ENCODE measurements around the gene INPP5A.
"Not testable (repeated sequence)": the region's sequence is repeated elsewhere in the genome, so short reads cannot be mapped to it uniquely, and the experiment has no call there.

Gene INPP5A

GRCh38 chr10:132811891-132812481 lies 274.4 kb downstream of the INPP5A start:
- FAIRE-seq = no peak

- FAIRE-seq = no peak
These were observed 274.9 kb downstream of the INPP5A start for GRCh38 chr10:132812520-132812919.

- FAIRE-seq = no peak
These were observed 275.4 kb downstream of the INPP5A start for GRCh38 chr10:132813001-132813401.

GRCh38 chr10:132813560-132814468 lies 276.2 kb downstream of the INPP5A start:
- no peak for FAIRE-seq

DNA sequence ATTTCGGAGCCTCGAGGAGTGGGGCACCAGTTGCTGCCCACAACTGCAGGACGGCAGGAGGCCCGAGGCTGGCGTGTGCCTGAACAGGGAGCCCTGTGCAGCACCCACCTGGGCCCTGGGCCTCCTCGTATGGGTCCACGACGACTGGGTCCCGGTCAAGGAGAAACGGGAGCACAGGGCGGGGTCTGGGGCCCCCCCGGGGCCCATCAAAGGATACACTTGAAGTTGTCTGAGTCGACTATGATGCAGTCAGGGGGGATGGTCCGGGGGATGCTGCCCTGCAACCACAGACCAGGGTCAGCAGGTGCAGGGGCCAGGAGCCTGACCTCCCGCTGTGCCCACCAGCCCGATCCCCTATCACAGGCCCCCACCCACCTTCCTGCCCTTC lies 276.9 kb downstream of the INPP5A start:
- FAIRE-seq = no peak

DNA sequence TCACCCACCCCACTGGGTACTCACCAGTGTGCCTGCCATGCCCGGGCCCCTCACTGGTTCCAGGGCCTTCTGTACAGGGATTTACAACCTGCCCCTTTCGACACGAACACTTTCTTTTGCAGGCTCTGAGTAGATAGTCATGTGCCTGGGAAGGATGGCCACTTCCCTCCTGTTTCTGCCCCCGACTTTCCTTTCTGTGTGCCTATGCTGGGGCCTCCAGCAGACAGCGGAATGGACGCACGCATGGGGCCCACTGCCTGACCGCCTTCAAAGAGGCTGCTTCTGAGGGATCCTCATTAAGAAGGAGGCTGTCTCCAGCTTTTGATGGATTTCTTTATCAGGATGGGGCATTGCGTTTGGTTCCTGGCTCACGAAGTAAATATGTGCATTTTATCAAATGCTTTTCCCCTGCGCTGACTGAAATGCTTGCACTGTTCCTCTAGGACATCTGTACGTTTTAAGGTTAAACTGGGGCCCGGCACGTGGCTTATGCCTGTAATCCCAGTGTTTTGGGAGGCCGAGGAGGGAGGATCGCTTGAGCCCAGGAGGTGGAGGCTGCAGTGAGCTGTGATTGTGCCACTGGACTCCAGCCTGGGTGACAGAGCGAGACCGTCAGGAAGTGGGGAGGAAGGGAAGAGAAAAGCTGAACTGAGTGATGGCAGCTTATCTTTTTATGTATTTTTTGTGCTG lies 277.7 kb downstream of the INPP5A start:
- FAIRE-seq = no peak

- FAIRE-seq = no peak
These were observed 279.1 kb downstream of the INPP5A start for GRCh38 chr10:132816718-132817117.

- FAIRE-seq = no peak
These were observed 280.2 kb downstream of the INPP5A start for GRCh38 chr10:132817701-132818211.

DNA sequence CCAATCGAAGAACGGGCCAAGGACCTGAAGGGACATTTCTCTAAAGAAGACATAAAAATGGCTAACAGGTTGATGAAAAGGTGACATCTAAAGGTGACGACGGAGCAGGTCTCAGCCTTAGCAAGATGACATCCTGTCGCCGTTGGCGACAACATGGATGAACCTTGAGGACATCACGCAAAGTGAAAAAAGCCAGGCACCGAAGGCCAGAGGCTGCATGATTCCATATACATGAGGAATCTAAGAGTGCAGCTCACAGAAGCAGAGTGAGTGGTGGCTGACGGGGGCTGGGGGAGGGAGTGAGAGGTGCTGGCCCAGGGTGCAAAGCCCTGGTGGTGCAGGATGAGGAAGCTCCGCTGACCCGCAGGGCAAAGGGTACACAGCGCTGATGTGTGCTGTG lies 282.5 kb downstream of the INPP5A start:
- FAIRE-seq = no peak

DNA sequence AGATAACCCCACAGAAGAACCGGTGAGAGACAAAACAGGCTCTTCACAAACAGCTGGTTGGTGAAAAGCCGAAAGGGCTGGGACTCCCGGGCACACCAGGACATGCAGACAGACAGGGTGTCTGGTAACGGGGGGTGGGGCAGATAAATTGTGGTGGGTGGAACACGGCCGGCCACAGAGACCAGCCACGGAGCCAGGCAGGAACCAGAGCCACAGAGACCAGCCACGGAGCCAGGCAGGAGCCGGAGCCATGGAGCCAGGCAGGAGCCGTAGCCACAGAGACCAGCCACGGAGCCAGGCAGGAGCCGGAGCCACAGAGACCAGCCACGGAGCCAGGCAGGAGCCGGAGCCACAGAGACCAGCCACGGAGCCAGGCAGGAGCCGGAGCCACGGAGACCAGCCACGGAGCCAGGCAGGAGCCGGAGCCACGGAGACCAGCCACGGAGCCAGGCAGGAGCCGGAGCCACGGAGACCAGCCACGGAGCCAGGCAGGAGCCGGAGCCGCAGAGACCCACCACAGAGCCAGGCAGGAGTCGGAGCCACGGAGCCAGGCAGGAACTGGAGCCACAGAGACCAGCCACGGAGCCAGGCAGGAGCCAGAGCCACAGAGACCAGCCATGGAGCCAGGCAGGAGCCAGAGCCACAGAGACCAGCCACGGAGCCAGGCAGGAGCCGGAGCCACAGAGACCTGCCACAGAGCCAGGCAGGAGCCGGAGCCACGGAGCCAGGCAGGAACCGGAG lies 288.4 kb downstream of the INPP5A start:
- FAIRE-seq = not testable (repeated sequence)

DNA sequence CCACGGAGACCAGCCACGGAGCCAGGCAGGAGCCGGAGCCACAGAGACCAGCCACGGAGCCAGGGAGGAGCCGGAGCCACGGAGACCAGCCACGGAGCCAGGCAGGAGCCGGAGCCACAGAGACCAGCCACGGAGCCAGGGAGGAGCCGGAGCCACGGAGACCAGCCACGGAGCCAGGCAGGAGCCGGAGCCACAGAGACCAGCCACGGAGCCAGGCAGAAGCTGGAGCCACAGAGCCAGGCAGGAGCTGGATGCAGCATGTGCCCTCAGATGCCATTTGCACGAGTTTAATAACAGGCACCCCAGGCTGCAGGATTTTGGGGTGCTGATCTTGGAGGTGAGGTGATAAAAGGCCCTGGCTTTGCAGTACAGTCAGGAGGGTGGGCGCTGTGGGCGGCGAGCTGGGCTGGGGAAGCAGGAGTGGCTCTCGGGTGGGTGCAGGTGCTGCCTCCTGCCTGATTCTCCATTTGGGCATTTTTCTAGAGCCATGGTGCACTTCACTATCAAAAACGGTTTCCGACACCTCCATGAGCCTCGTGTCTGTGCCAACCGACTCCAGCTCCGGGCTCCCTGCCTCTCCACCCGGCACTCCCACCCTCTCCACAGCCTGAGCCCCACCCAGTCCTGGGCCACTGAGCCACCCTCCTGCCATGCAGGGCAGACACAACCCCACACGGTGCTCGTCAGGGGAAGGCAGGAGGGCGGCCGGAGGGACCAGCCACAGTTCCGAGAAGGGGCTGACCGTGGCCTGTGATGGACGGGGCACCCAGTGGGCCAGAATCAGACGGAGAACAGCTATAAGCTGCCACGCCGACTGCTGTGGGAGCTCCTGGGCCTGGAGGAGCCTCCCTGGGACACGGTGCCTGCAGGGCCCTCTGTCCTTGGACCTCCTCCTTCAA lies 289.2 kb downstream of the INPP5A start:
- FAIRE-seq = no peak

DNA sequence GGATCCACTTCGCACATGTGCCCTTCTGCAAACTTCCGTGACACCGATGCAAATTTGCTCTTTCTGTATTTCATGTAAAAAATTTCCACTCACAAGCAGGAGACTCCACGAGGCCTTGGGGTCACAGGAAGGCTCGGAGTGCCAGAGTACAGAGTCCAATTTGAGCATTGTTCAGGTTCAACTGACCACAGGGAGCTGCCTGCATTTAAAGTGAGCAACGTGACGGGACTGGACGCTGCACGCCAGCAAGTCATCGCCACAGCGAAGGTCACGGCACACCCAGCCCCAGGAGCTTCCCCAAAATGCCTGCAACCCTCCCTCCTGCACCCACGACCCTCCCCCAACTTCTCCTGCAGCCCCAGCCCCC lies 289.8 kb downstream of the INPP5A start:
- no peak for FAIRE-seq

DNA sequence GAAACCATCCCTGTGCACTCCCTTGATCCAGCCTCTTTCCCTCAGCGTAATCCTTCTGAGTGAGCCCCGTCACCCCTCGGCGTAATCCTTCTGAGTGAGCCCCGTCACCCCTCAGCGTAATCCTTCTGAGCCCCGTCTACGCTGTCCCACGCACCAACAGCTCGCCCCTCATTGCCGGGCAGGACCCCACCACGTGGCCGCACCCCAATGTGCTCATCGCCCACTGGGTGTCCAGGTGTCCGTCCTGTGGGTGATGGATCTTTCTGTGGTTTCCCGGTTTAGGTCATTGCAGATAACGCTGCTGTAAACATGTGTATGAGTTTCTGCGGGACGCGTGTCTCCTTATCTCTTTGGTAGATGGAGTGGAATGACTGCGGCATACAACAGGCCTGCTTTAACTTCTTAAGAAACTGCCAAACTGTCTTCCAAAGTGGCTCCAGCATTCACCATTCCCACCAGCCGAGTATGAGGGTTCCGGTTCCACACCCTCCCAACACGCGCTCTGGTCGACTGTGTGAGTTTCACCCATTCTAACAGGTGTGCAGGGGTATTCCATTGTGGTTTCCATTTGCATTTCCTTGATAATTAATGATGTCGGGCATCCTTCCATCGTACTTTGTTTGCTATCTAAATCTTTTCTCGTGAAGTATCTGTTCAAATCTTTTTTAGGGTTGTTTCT lies 290.4 kb downstream of the INPP5A start:
- FAIRE-seq = no peak

DNA sequence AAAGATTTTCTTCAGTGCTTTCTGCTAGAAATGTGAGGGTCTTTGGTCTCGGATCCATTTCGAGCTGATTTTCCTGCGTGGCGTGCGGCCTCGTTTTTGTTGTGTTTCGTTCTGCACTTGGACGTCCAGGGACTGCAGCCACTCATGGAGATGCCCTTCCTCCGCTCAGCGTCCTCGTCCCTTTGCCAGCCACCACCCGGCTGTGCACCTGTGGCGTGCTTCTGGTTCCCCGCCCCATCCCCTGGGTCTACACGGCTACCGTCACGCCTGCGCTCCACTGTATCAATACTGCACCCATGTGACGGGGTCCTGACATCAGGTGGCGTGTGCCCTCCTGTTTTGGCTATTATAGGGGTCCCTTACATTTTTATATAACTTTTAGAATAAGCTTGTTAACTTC lies 291.1 kb downstream of the INPP5A start:
- no peak for FAIRE-seq

DNA sequence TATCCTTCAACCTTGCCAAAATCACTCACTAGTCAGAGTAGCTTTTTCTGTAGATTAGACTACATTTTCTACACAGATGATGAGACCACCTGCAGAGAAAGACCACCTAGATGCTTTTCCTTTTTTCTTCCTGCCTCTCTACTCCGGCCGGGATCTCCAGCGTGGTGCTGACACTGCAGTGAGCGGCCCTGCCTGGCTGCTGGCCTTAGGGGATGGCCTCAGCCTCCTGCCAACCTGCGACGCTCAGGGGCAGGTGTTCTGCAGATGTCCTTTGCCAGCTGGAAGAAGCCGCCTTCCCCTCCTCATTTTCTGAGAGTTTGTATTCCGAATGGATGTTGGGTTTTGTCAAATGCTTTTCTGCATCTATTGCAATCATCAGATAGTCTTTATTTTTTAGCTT lies 291.8 kb downstream of the INPP5A start:
- no peak for FAIRE-seq

DNA sequence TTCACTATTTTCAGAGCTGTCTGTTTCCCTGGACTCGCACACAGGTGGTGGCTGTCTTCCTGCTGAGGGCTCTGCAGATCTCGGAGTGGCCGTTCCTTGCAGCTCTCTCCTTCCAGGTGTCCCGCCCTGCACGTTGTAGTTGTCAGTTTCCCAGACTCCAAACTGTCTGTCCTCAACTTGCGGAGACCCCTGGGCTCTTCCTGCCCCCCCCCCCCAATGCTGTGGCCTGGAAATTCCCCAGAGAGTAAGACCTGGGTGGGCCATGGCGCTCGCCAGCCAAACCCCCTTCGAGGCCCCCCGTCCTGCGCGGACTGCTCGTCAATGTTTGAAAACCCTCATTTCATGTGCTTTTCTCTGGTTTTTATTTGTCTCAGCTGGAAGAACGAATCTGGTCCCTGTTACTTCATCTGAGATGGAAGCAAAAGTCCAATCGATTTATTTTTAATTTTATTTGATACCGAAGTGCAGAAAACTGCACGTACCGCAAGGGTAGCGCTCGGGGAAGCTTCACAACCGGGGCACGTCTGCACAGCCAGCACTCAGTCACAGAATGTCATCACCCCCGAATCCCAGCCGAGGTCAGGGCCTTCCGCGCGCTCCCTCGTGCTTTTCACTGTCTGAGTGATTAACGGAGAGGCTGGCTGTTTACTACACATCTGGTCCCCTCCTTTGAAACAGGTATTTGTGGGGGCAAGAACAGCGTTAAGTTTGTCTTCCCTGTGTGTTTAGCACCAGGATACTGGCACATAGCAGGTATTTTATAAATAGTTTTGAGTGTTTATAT lies 294.8 kb downstream of the INPP5A start:
- FAIRE-seq = no peak
